ENCODE data around the gene KLHL14.

KLHL14 gene

GRCh38 chr18:32695534-32695933 lies 77.3 kb downstream of the KLHL14 start:
- Mint-ChIP-seq H3K4me3 (no peak overlapping the region), H3K27me3 (ENCODE audit: low read depth) (peaks cover 4% of the 10 kb centered on the region), H3K4me1 (peaks cover 5% of the 10 kb centered on the region), H3K27ac (no peak overlapping the region), H3K9me3 (no peaks in the 10 kb centered on the region), H3K36me3 (ENCODE audit: low read depth) (peaks cover 13% of the 10 kb centered on the region)
- no peak for TF ChIP-seq CTCF (IDR thresholded peaks at IDR 0.05; ENCODE audit: unreplicated experiment in 3 of 3)

- Mint-ChIP-seq H3K4me3 (no peak overlapping the region), H3K9me3 (no peaks in the 10 kb centered on the region), H3K27ac (no peak overlapping the region), H3K36me3 (ENCODE audit: low read depth) (peaks cover 6% of the 10 kb centered on the region), H3K4me1 (no peaks in the 10 kb centered on the region), H3K27me3 (ENCODE audit: low read depth) (no peaks in the 10 kb centered on the region)
- TF ChIP-seq CTCF (IDR thresholded peaks at IDR 0.05; ENCODE audit: unreplicated experiment in 3 of 3), result no peak
These were observed 84.0 kb downstream of the KLHL14 start for GRCh38 chr18:32688821-32689220.

GRCh38 chr18:32684940-32685339 lies 87.9 kb downstream of the KLHL14 start:
- no peaks in the 10 kb centered on the region for H3K27me3 Mint-ChIP-seq (ENCODE audit: low read depth)
- H3K9me3 Mint-ChIP-seq, result no peaks in the 10 kb centered on the region
- H3K4me1 Mint-ChIP-seq, result no peaks in the 10 kb centered on the region
- TF ChIP-seq CTCF (IDR thresholded peaks at IDR 0.05; ENCODE audit: unreplicated experiment in 3 of 3), result no peak
- H3K27ac Mint-ChIP-seq, result no peak overlapping the region
- H3K4me3 Mint-ChIP-seq, result no peak overlapping the region
- peaks cover 11% of the 10 kb centered on the region for H3K36me3 Mint-ChIP-seq (ENCODE audit: low read depth)

DNA sequence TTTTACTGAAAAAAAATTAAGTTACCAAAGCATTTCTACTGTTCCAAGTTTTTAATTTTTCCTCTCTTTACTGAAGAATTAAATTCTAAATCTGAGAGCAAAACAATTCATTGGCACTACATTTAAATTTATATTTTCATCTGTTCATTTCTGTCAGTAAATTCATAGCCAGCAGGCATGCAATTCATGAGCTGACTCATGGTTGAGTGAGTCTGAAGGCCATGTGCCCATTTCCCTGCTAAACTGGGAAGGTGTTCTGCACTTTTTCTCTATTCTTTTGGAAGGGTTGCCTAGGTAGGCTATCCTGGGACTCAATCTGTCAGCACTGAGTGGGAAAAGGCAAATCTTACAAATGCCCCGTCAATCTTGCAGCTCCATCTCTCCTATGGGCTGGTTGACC lies 88.7 kb downstream of the KLHL14 start:
- H3K9me3 Mint-ChIP-seq, result no peaks in the 10 kb centered on the region
- no peak overlapping the region for H3K27ac Mint-ChIP-seq
- no peaks in the 10 kb centered on the region for H3K4me1 Mint-ChIP-seq
- no peak for TF ChIP-seq CTCF (IDR thresholded peaks at IDR 0.05; ENCODE audit: unreplicated experiment in 3 of 3)
- no peak overlapping the region for H3K4me3 Mint-ChIP-seq
- H3K36me3 Mint-ChIP-seq (ENCODE audit: low read depth), result peaks cover 16% of the 10 kb centered on the region
- no peaks in the 10 kb centered on the region for H3K27me3 Mint-ChIP-seq (ENCODE audit: low read depth)

DNA sequence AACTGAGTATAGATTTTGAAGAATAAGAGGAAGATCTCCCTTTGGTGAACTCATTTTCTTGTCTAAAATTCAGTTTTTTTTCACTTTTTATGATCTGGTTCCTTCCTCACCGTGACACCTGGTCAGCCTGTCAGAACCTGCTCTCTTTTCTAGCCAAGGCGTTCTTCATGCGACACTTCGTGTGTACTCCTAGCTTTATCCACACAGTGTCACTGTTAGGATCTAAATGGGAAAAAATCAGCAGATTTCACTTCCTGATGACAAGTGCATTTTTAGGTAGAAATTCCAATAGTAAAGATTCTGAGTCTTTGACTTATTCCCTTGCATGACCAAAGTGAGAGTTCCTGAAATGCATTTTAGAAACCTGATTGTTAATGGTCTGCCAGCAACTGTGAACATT lies 89.8 kb downstream of the KLHL14 start:
- no peak overlapping the region for H3K27ac Mint-ChIP-seq
- no peaks in the 10 kb centered on the region for H3K4me1 Mint-ChIP-seq
- no peak overlapping the region for H3K4me3 Mint-ChIP-seq
- no peak for TF ChIP-seq CTCF (IDR thresholded peaks at IDR 0.05; ENCODE audit: unreplicated experiment in 3 of 3)
- H3K27me3 Mint-ChIP-seq (ENCODE audit: low read depth), result no peaks in the 10 kb centered on the region
- H3K36me3 Mint-ChIP-seq (ENCODE audit: low read depth), result peaks cover 20% of the 10 kb centered on the region
- no peaks in the 10 kb centered on the region for H3K9me3 Mint-ChIP-seq

DNA sequence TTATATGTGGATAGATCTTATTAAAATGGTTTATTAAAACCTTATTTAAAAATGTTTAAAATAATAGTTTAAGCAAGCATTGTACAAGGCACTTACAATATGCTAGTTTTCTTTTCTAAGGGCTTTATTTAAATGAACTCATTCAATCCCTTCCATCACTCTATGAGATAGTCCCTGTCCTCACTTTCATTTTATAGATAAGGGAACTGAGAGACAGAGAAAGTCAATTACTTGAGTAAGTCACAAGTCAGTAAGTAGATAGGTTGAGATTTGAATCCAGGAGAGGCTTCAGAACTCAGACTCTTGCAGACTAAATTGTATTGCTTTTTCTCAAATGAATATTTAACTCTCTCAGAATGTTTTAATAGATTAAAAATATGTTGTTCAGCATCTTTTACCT lies 95.2 kb downstream of the KLHL14 start:
- TF ChIP-seq CTCF (IDR thresholded peaks at IDR 0.05; ENCODE audit: unreplicated experiment in 3 of 3), result no peak
- no peaks in the 10 kb centered on the region for H3K9me3 Mint-ChIP-seq
- peaks cover 28% of the 10 kb centered on the region for H3K36me3 Mint-ChIP-seq (ENCODE audit: low read depth)
- no peaks in the 10 kb centered on the region for H3K27me3 Mint-ChIP-seq (ENCODE audit: low read depth)
- H3K4me3 Mint-ChIP-seq, result no peak overlapping the region
- H3K27ac Mint-ChIP-seq, result no peak overlapping the region
- no peaks in the 10 kb centered on the region for H3K4me1 Mint-ChIP-seq

Data from nephron (organoid).